HUES64 (cell line): ENCODE data around the gene MXRA5. TPM values are rescaled to one million over a fixed set of nuclear protein-coding genes. Genes with fewer than 3 reads are reported as not detected.
A peak's percentile ranks its signal among the peaks of the same experiment; 100 is the strongest.
"Not testable (repeated sequence)": the region's sequence is repeated elsewhere in the genome, so short reads cannot be mapped to it uniquely, and the experiment has no call there.

ENCODE experiments used
- H3K27ac ChIP-seq: 2 replicates; pipeline ENCODE4 v1.7.0; 2013; ENCODE audit warnings: low read depth, low read length, inconsistent platforms
- H3K27me3 ChIP-seq: 2 replicates; pipeline ENCODE4 v1.6.1; 2013; ENCODE audit warnings: mild to moderate bottlenecking, low read length; ENCODE audit not compliant: insufficient read depth
- H3K36me3 ChIP-seq: 2 replicates; pipeline ENCODE4 v1.6.1; 2013; ENCODE audit warnings: mild to moderate bottlenecking, low read length; ENCODE audit not compliant: insufficient read depth
- H3K4me1 ChIP-seq: 2 replicates; pipeline ENCODE4 v1.6.1; 2013; ENCODE audit warnings: mild to moderate bottlenecking, low read length, moderate library complexity; ENCODE audit not compliant: insufficient read depth
- H3K4me3 ChIP-seq: 2 replicates; pipeline ENCODE4 v1.5.1; 2013; ENCODE audit warnings: mild to moderate bottlenecking, low read length, moderate library complexity
- H3K9ac ChIP-seq: 2 replicates; pipeline ENCODE4 v1.6.1; 2013; ENCODE audit warnings: mild to moderate bottlenecking, low read depth, low read length
- H3K9me3 ChIP-seq: 2 replicates; pipeline ENCODE4 v1.6.1; 2013; ENCODE audit warnings: low read depth, low read length; ENCODE audit not compliant: insufficient read depth
- WGBS: fragments of 150-250, 120-280 bp; methylation state at CpG from one replicate; pipeline ENCODE4 v1.1.7; 2013; ENCODE audit warnings: missing lambda C conversion rate; 5-methylcytosine and 5-hydroxymethylcytosine counted together
- polyA plus RNA-seq, 2 experiments: library from polyadenylated mRNA; stranded (reverse); fragments of 50-300 nt; gene quantifications; one replicate each; pipeline ENCODE4 v1.2.3, GENCODE V29; 2013

MXRA5 gene, protein sequence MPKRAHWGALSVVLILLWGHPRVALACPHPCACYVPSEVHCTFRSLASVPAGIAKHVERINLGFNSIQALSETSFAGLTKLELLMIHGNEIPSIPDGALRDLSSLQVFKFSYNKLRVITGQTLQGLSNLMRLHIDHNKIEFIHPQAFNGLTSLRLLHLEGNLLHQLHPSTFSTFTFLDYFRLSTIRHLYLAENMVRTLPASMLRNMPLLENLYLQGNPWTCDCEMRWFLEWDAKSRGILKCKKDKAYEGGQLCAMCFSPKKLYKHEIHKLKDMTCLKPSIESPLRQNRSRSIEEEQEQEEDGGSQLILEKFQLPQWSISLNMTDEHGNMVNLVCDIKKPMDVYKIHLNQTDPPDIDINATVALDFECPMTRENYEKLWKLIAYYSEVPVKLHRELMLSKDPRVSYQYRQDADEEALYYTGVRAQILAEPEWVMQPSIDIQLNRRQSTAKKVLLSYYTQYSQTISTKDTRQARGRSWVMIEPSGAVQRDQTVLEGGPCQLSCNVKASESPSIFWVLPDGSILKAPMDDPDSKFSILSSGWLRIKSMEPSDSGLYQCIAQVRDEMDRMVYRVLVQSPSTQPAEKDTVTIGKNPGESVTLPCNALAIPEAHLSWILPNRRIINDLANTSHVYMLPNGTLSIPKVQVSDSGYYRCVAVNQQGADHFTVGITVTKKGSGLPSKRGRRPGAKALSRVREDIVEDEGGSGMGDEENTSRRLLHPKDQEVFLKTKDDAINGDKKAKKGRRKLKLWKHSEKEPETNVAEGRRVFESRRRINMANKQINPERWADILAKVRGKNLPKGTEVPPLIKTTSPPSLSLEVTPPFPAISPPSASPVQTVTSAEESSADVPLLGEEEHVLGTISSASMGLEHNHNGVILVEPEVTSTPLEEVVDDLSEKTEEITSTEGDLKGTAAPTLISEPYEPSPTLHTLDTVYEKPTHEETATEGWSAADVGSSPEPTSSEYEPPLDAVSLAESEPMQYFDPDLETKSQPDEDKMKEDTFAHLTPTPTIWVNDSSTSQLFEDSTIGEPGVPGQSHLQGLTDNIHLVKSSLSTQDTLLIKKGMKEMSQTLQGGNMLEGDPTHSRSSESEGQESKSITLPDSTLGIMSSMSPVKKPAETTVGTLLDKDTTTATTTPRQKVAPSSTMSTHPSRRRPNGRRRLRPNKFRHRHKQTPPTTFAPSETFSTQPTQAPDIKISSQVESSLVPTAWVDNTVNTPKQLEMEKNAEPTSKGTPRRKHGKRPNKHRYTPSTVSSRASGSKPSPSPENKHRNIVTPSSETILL (N-terminal part only)
- 1.1 TPM for polyA plus RNA-seq (2013, experiment 1 of 2)
- 1.6 TPM for polyA plus RNA-seq (2013, experiment 2 of 2)

DNA sequence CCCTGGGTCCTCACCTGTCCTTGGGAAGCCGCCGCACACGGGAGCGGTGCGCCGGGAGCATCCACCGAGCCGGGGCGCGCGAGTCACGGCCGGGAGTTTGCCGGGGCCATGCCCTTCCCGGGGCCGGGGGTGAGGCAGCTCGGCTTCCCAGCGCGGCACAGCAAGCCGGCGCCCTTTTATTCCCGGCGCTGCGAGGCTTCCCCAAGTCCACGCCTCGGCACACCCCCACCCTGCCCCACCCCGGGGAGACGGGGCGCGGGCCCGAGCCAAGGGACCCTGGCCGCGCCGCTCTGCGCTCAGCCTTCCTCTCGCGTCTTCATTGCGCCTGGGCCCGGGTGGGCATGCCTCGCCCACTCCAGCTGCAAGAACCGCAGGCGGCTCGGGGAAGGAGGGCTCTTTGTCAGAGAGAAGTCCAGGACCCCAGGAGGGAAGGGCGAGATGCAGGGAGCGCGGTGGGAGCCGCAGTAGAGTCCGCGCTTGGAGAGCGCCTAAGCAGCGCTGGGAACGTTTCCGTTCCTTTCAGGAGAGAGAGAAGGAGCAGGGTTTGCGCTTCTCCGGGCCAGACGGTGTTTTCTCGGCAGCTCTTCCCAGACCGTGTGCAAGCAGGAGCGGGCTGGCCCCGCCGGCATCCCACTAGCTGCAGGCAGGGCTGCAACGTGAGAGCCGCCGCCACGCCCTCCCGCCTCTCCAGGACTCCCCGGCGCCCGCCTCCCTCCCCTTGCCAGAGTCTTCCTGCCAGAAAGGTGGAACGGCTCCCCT, at the start of gene MXRA5:
Gene MXRA5 (minus strand): TSS at position 152 of the 759 bp plus-strand sequence. CDS start 2,819 bp downstream, outside the sequence.
- Histone ChIP-seq H3K4me1 (no peaks in the 10 kb centered on the region), H3K27ac (no peak within 1 kb of the TSS), H3K9me3 (no peaks in the 10 kb centered on the region), H3K4me3 (peak within 1 kb of the TSS; percentile 66), H3K36me3 (no peaks in the 10 kb centered on the region), H3K27me3 (peaks cover 46% of the 10 kb centered on the region), H3K9ac (peak within 1 kb of the TSS; percentile 31; the same call in 1 of the 2 replicates)
- under 1% methylated on average over 70 of the region's 70 CpGs for WGBS

DNA sequence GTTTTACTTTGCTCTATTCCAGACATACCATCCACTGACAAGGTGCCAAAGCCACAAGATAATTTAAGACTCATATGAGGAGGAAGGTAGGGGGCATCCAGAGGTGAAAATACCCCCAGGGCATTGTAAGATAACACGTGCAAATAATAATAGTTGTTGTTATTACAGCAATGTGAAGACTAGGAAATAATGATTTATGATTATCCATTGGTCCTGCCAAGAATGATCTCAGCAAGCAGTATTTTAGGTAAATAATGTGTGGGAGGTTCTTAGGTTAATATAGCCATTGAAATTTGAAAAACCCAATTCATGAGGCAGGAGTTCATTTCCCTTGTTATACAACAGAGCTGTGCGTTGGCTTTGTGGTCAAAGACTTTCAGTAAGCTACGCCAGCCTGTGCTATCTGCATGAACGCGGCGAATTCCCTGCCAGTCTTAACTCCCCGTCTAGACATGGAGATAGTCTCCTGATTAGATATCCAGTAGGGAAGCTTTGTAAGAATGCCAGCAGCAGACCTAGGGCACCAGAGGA, 47.2 kb upstream of the MXRA5 start:
- Histone ChIP-seq H3K9me3 (no peaks in the 10 kb centered on the region), H3K36me3 (no peaks in the 10 kb centered on the region), H3K4me1 (no peaks in the 10 kb centered on the region), H3K9ac (no peak overlapping the region), H3K27me3 (no peaks in the 10 kb centered on the region), H3K4me3 (no peak overlapping the region), H3K27ac (no peak overlapping the region)
- 82% methylated on average over 7 of the region's 7 CpGs for WGBS

DNA sequence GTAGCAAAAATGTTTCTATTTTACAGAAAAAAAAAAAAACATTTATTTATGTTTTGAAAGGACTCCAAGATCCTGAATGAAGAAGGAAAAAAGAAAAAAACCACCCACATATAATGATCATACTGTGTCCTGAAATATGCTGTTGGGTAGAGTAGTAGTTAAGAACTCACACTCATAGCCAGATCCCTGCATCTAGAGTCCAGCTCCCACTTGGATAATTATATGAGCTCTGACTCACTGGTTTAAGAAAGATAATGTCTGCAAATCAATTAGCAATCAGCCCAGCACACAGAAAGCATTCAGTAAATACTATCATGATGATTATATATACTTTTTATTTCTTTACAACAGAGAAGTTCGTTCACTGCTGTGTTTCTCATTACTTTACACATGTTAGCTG, 46.7 kb upstream of the MXRA5 start:
- Histone ChIP-seq H3K4me1 (no peaks in the 10 kb centered on the region), H3K4me3 (no peak overlapping the region), H3K36me3 (no peaks in the 10 kb centered on the region), H3K9me3 (no peaks in the 10 kb centered on the region), H3K27me3 (no peaks in the 10 kb centered on the region), H3K27ac (no peak overlapping the region), H3K9ac (no peak overlapping the region)
- WGBS = no CpG with 5 or more reads among the region's 1 CpG

DNA sequence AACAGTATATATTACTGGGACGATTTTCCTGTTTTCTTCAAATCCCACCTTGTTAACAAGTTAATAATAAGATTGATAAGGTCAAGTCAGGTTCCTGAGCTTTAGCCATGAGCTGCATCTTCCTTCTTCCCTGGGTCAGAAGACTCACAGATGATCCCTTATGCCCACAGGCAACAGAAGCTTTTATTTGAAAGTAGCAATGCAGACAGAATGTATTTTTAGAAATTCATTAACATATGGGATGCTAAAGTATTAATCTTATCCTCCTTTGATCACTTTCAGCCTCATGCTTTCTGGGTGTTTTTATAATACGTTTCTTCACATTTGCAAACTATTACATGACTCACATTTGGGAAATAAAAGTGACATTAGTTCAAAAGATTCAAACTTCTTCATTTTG, 42.0 kb upstream of the MXRA5 start:
- Histone ChIP-seq H3K27ac (no peak overlapping the region), H3K36me3 (no peaks in the 10 kb centered on the region), H3K4me3 (no peak overlapping the region), H3K9ac (no peak overlapping the region), H3K27me3 (no peaks in the 10 kb centered on the region), H3K9me3 (no peaks in the 10 kb centered on the region), H3K4me1 (no peaks in the 10 kb centered on the region)
- WGBS = no CpG with 5 or more reads among the region's 2 CpGs

DNA sequence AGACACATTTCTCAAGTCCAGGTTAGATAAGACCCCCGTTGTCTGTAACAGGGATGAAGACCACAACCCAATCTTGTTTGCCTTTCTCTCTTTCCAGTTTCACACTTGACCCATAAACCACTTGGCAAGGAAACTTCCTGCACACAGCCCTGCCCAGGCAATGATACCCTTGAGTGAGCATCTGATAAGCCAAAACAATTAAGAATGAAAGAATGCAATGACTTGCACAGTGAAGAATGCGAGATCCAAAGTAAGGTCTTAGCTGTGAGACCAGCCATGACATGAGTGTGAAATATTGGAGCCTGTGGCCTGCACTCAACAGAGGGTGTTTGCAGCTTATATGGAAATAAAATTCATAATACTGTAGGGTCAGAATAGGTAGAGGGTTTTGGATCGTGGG, 37.9 kb upstream of the MXRA5 start:
- H3K27ac ChIP-seq = no peak overlapping the region
- H3K4me3 ChIP-seq = no peak overlapping the region
- H3K27me3 ChIP-seq = no peaks in the 10 kb centered on the region
- no peaks in the 10 kb centered on the region for H3K4me1 ChIP-seq
- no peak overlapping the region for H3K9ac ChIP-seq
- 93% methylated on average over 3 of the region's 3 CpGs for WGBS
- no peaks in the 10 kb centered on the region for H3K9me3 ChIP-seq
- H3K36me3 ChIP-seq = no peaks in the 10 kb centered on the region

DNA sequence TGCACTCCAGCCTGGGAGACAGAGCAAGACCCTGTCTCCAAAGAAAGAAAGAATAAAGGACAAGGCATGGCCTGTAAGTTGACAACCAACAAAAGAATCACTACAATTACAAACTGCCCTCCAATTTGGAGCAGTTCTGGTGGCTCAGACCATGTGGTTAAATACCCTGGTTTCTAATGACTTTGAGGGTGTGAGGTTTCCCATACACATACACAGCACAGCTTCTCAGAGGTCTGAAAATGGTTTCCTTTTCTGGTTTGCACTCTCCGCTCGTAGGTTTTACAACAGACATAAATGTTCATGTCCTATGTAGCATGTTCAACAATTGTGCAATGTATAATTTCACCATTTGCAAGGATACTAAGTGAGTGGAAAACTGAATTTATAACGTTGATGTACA, 34.2 kb upstream of the MXRA5 start:
- no peaks in the 10 kb centered on the region for H3K36me3 ChIP-seq
- no peak overlapping the region for H3K27ac ChIP-seq
- H3K9ac ChIP-seq = no peak overlapping the region
- no peaks in the 10 kb centered on the region for H3K9me3 ChIP-seq
- H3K27me3 ChIP-seq = no peaks in the 10 kb centered on the region
- 93% methylated on average over 3 of the region's 3 CpGs for WGBS
- no peaks in the 10 kb centered on the region for H3K4me1 ChIP-seq
- H3K4me3 ChIP-seq = no peak overlapping the region

DNA sequence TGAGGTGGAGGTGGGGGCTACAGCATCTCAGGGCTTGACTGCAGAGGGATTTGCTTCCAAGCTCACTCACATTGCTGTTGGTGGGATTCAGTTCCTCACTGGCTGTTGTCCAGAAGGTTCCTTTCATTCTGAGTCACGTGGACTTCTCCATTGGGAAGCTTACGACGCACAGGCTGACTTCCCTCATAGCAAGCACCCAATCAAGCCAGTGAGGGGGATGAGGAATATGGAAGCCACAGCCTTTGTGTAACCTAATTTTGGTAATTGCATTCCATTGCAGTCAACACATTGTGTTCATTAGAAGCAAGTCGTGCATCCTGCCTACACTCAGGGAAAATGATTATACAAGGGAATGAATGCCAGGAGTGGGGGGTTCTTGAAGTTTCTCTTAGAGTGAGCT, 32.7 kb upstream of the MXRA5 start:
- Histone ChIP-seq H3K4me3 (no peak overlapping the region), H3K9ac (no peak overlapping the region), H3K27ac (no peak overlapping the region), H3K4me1 (no peaks in the 10 kb centered on the region), H3K27me3 (no peaks in the 10 kb centered on the region), H3K36me3 (no peaks in the 10 kb centered on the region), H3K9me3 (no peaks in the 10 kb centered on the region)
- WGBS = 72% methylated on average over 2 of the region's 4 CpGs

DNA sequence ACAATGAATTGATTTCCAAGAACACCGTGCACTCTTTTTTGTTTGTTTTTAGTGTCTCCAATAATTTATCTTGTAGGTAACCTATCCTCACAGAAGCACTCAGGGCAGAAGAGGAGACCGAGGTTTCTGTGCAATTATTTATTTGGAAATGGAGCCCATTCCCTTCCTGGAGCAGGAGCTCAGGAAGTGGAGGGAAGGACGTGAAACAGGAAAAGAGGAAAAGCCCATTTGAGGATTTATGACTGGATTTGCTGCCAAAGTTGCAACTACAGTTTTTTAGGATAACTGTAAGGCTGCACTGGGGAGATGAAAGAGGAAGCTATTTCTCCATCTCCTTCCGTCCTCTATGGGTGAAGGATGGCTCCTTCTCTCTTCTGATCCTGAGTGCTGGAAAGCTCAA, 31.7 kb upstream of the MXRA5 start:
- H3K4me3 ChIP-seq = no peak overlapping the region
- WGBS = 89% methylated on average over 2 of the region's 4 CpGs

DNA sequence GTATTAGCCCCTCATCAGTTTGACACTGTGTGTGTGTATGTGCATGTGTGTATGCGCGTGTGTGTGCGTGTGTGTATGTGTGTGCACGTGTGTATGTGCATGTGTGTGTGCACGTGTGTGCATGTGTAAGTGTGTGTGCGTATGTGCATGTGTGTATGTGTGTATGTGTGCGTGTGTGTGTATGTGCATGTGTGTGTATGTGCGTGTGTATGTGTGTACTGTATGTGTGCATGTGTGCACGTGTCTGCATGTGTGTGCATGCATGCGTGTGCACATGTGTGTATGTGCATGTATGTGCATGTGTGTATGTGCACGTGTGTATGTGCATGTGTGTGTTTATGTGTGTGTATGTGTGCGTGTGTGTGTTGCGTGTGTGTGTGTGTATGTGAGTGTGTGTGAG, 31.1 kb upstream of the MXRA5 start:
- Histone ChIP-seq H3K36me3 (no peaks in the 10 kb centered on the region), H3K4me1 (no peaks in the 10 kb centered on the region), H3K9me3 (no peaks in the 10 kb centered on the region), H3K4me3 (no peak overlapping the region), H3K27me3 (no peaks in the 10 kb centered on the region), H3K27ac (no peak overlapping the region), H3K9ac (no peak overlapping the region)
- WGBS = 92% methylated on average over 12 of the region's 13 CpGs

More for the DNA sequence above, 31.7 kb upstream of the MXRA5 start:
- Histone ChIP-seq H3K36me3 (no peaks in the 10 kb centered on the region), H3K27me3 (no peaks in the 10 kb centered on the region), H3K9me3 (no peaks in the 10 kb centered on the region), H3K4me1 (no peaks in the 10 kb centered on the region), H3K9ac (no peak overlapping the region), H3K27ac (no peak overlapping the region)

DNA sequence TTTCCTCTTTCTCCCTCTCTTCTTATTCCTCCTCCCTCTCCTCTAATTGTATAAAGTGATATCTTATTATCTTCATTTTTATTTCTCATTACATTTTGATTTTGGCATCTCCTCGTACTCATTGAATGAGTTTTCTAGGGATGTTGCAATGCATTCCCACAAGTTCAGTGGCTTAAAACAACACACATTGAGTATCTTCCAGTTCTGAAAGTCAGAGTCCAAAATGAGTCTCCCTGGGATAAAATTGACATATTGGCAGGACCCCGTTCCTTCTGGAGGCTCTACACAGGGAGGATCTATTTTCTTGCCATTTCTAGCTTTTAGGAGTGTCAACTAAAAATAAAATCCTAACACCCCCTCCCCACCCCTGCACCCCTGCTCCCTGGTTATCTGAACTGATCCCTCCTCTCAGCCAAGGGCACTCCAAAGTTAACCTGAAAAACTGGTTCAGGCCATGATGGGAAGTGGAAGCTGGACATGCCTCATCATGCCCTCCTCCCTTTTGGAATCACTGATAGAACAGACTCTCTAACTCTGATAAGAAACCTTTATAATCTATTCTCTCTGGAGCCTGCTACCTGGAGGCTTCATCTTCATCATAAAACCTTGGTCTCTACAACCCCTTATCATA, 29.5 kb upstream of the MXRA5 start:
- not testable (repeated sequence) for H3K4me3 ChIP-seq, H3K9me3 ChIP-seq, H3K27ac ChIP-seq, H3K36me3 ChIP-seq, H3K27me3 ChIP-seq, H3K9ac ChIP-seq, H3K4me1 ChIP-seq
- WGBS = 100% methylated on average over 1 of the region's 2 CpGs
